Memory B cell (primary cell): ENCODE results near the gene RDH13.
"Not testable (repeated sequence)": the region's sequence is repeated elsewhere in the genome, so short reads cannot be mapped to it uniquely, and the experiment has no call there.

Source experiments
- ATAC-seq: fragments of 150-1000 bp; cut with Tn5 transposase; 2 replicates; pipeline ENCODE4 v1.10.0; 2021; ENCODE audit warnings: low read depth, mild to moderate bottlenecking, moderate library complexity
- DNase-seq, 2 donors: peaks; one replicate each; pipeline ENCODE4 v3.0.0; 2022; ENCODE audit warnings: low spot score in 2 of 2
- H3K27ac Mint-ChIP-seq: one replicate; pipeline ENCODE4 v1.8.0; 2022; ENCODE audit warnings: mild to moderate bottlenecking, moderate library complexity, mixed read lengths
- H3K27me3 Mint-ChIP-seq: one replicate; pipeline ENCODE4 v1.8.0; 2022; ENCODE audit warnings: mixed read lengths
- H3K36me3 Mint-ChIP-seq: one replicate; pipeline ENCODE4 v1.8.0; 2022; ENCODE audit warnings: mild to moderate bottlenecking, mixed read lengths
- H3K4me1 Mint-ChIP-seq: one replicate; pipeline ENCODE4 v1.8.0; 2022; ENCODE audit warnings: mixed read lengths
- H3K4me3 Mint-ChIP-seq: one replicate; pipeline ENCODE4 v1.8.0; 2022; ENCODE audit warnings: mild to moderate bottlenecking, moderate library complexity, mixed read lengths
- H3K9me3 Mint-ChIP-seq: one replicate; pipeline ENCODE4 v1.8.0; 2022; ENCODE audit warnings: mixed read lengths

Gene RDH13

GRCh38 chr19:55036058-55036457 is 26.9 kb downstream of the RDH13 start:
- ATAC-seq = no peak
- Mint-ChIP-seq H3K4me3 (no peak overlapping the region), H3K27ac (no peak overlapping the region), H3K9me3 (no peaks in the 10 kb centered on the region), H3K36me3 (peaks cover 1% of the 10 kb centered on the region), H3K27me3 (no peaks in the 10 kb centered on the region), H3K4me1 (no peaks in the 10 kb centered on the region)
- no peak for DNase-seq

GRCh38 chr19:55034751-55035150 is 28.2 kb downstream of the RDH13 start:
- no peaks in the 10 kb centered on the region for H3K9me3 Mint-ChIP-seq
- H3K4me1 Mint-ChIP-seq = no peaks in the 10 kb centered on the region
- peaks cover under 1% of the 10 kb centered on the region for H3K36me3 Mint-ChIP-seq
- H3K27ac Mint-ChIP-seq = no peak overlapping the region
- no peak overlapping the region for H3K4me3 Mint-ChIP-seq
- no peak for DNase-seq
- no peak for ATAC-seq
- no peaks in the 10 kb centered on the region for H3K27me3 Mint-ChIP-seq

GRCh38 chr19:55032976-55033643 is 29.8 kb downstream of the RDH13 start:
- H3K27ac Mint-ChIP-seq, ATAC-seq, H3K36me3 Mint-ChIP-seq, H3K27me3 Mint-ChIP-seq, H3K9me3 Mint-ChIP-seq, DNase-seq, H3K4me3 Mint-ChIP-seq, H3K4me1 Mint-ChIP-seq: not testable (repeated sequence)

GRCh38 chr19:55032170-55032800 is 30.7 kb downstream of the RDH13 start:
- no peak overlapping the region for H3K4me3 Mint-ChIP-seq
- H3K36me3 Mint-ChIP-seq = no peaks in the 10 kb centered on the region
- H3K4me1 Mint-ChIP-seq = peaks cover 5% of the 10 kb centered on the region
- H3K9me3 Mint-ChIP-seq = no peaks in the 10 kb centered on the region
- no peak for ATAC-seq
- no peak overlapping the region for H3K27ac Mint-ChIP-seq
- DNase-seq = no peak
- H3K27me3 Mint-ChIP-seq = no peaks in the 10 kb centered on the region

GRCh38 chr19:55031178-55031577 is 31.8 kb downstream of the RDH13 start:
- H3K4me3 Mint-ChIP-seq = no peak overlapping the region
- peaks cover 7% of the 10 kb centered on the region for H3K4me1 Mint-ChIP-seq
- ATAC-seq = no peak
- peaks cover 2% of the 10 kb centered on the region for H3K36me3 Mint-ChIP-seq
- H3K9me3 Mint-ChIP-seq = peaks cover 2% of the 10 kb centered on the region
- H3K27me3 Mint-ChIP-seq = no peaks in the 10 kb centered on the region
- no peak for DNase-seq
- H3K27ac Mint-ChIP-seq = no peak overlapping the region

- H3K36me3 Mint-ChIP-seq = peaks cover 7% of the 10 kb centered on the region
- peaks cover 8% of the 10 kb centered on the region for H3K4me1 Mint-ChIP-seq
- ATAC-seq (no peak), DNase-seq (no peak)
- H3K9me3 Mint-ChIP-seq = peaks cover 3% of the 10 kb centered on the region
- no peaks in the 10 kb centered on the region for H3K27me3 Mint-ChIP-seq
- no peak overlapping the region for H3K27ac Mint-ChIP-seq
- no peak overlapping the region for H3K4me3 Mint-ChIP-seq
Measured at GRCh38 chr19:55028757-55029156, 34.2 kb downstream of the RDH13 start.

GRCh38 chr19:55027472-55028337 is 35.2 kb downstream of the RDH13 start:
- Mint-ChIP-seq H3K4me3 (no peak overlapping the region), H3K27me3 (no peaks in the 10 kb centered on the region), H3K36me3 (peaks cover 12% of the 10 kb centered on the region), H3K27ac (no peak overlapping the region), H3K4me1 (peaks cover 8% of the 10 kb centered on the region), H3K9me3 (peaks cover 7% of the 10 kb centered on the region)
- ATAC-seq = no peak
- DNase-seq = no peak

GRCh38 chr19:55027140-55027471 is 35.8 kb downstream of the RDH13 start:
- H3K4me3 Mint-ChIP-seq, ATAC-seq, H3K9me3 Mint-ChIP-seq, H3K27me3 Mint-ChIP-seq, H3K4me1 Mint-ChIP-seq, DNase-seq, H3K27ac Mint-ChIP-seq: not testable (repeated sequence)
- peaks cover 17% of the 10 kb centered on the region for H3K36me3 Mint-ChIP-seq

- Mint-ChIP-seq H3K36me3 (peaks cover 25% of the 10 kb centered on the region), H3K4me1 (peaks cover 8% of the 10 kb centered on the region), H3K4me3 (no peak overlapping the region), H3K27ac (no peak overlapping the region), H3K27me3 (no peaks in the 10 kb centered on the region), H3K9me3 (peaks cover 7% of the 10 kb centered on the region)
- DNase-seq (no peak), ATAC-seq (no peak)
Measured at GRCh38 chr19:55024111-55024510, 38.8 kb downstream of the RDH13 start.

GRCh38 chr19:55020351-55020750 is 42.6 kb downstream of the RDH13 start:
- not testable (repeated sequence) for H3K9me3 Mint-ChIP-seq
- H3K36me3 Mint-ChIP-seq = peaks cover 36% of the 10 kb centered on the region

GRCh38 chr19:55018633-55019032 is 44.3 kb downstream of the RDH13 start:
- Mint-ChIP-seq H3K36me3 (peaks cover 36% of the 10 kb centered on the region), H3K4me3 (no peak overlapping the region), H3K9me3 (peaks cover 8% of the 10 kb centered on the region), H3K27ac (no peak overlapping the region), H3K4me1 (peaks cover 3% of the 10 kb centered on the region), H3K27me3 (peaks cover 2% of the 10 kb centered on the region)
- DNase-seq (no peak), ATAC-seq (no peak)

More at GRCh38 chr19:55020351-55020750, 42.6 kb downstream of the RDH13 start:
- not testable (repeated sequence) for H3K4me3 Mint-ChIP-seq, DNase-seq, H3K4me1 Mint-ChIP-seq, H3K27me3 Mint-ChIP-seq, ATAC-seq, H3K27ac Mint-ChIP-seq

- H3K36me3 Mint-ChIP-seq = peaks cover 35% of the 10 kb centered on the region
Measured at GRCh38 chr19:55018216-55018615, 44.7 kb downstream of the RDH13 start.

GRCh38 chr19:55016017-55016416 is 46.9 kb downstream of the RDH13 start:
- DNase-seq (no peak), ATAC-seq (no peak)
- H3K4me1 Mint-ChIP-seq = peaks cover 3% of the 10 kb centered on the region
- H3K27me3 Mint-ChIP-seq = peaks cover 2% of the 10 kb centered on the region
- H3K4me3 Mint-ChIP-seq = no peak overlapping the region
- H3K36me3 Mint-ChIP-seq = peaks cover 36% of the 10 kb centered on the region
- H3K9me3 Mint-ChIP-seq = peaks cover 8% of the 10 kb centered on the region
- no peak overlapping the region for H3K27ac Mint-ChIP-seq

More at GRCh38 chr19:55018216-55018615, 44.7 kb downstream of the RDH13 start:
- Mint-ChIP-seq H3K27me3 (peaks cover 2% of the 10 kb centered on the region), H3K4me3 (no peak overlapping the region), H3K27ac (no peak overlapping the region), H3K4me1 (peaks cover 3% of the 10 kb centered on the region), H3K9me3 (peaks cover 5% of the 10 kb centered on the region)
- DNase-seq (no peak), ATAC-seq (no peak)

- ATAC-seq (no peak), DNase-seq (no peak)
- peaks cover 3% of the 10 kb centered on the region for H3K4me1 Mint-ChIP-seq
- H3K4me3 Mint-ChIP-seq = no peak overlapping the region
- H3K27ac Mint-ChIP-seq = no peak overlapping the region
- peaks cover 39% of the 10 kb centered on the region for H3K36me3 Mint-ChIP-seq
- peaks cover 14% of the 10 kb centered on the region for H3K9me3 Mint-ChIP-seq
- H3K27me3 Mint-ChIP-seq = peaks cover 2% of the 10 kb centered on the region
Measured at GRCh38 chr19:55015126-55015525, 47.8 kb downstream of the RDH13 start.
